Neural progenitor cell (in vitro differentiated cells): ENCODE measurements around the gene IL27RA.

ENCODE experiments used
- EZH2 ChIP-seq: fragments of 200-600 bp; sonication (generic); IDR thresholded peaks from 2 replicates; pipeline ENCODE4 v1.6.1; 2017; ENCODE audit warnings: antibody characterized with exemption, mild to moderate bottlenecking, moderate library complexity
- EZH2phosphoT487 ChIP-seq: fragments of 200-600 bp; sonication (generic); IDR thresholded peaks from 2 replicates; pipeline ENCODE4 v1.6.1; 2017; ENCODE audit warnings: antibody characterized with exemption
- TF ChIP-seq, protein P1 (sequence below): fragments of 200-600 bp; sonication (generic); IDR thresholded peaks from 2 replicates; pipeline ENCODE4 v1.5.1; 2017; ENCODE audit warnings: antibody characterized with exemption, mild to moderate bottlenecking

DNA sequence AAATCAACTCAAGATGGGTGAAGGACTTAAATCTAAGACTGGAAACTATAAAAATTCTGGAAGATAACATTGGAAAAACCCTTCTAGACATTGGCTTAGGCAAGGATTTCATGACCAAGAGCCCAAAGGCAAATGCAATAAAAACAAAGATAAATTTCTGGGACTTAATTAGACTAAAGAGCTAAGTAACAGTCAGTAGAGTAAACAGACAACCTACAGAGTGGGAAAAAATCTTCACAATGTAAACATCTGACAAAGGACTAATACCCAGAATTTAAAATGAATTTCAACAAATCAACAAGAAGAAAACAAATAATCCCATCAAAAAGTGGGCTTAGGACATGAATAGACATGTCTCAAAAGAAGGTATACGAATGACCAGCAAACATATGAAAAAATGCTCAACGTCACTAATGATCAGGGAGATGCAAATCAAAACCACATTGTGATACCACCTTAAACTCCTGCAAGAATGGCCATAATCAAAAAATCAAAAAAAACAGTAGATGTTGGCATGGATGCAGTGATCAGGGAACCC lies 19.1 kb upstream of the IL27RA start:
- TF ChIP-seq, protein P1, sequence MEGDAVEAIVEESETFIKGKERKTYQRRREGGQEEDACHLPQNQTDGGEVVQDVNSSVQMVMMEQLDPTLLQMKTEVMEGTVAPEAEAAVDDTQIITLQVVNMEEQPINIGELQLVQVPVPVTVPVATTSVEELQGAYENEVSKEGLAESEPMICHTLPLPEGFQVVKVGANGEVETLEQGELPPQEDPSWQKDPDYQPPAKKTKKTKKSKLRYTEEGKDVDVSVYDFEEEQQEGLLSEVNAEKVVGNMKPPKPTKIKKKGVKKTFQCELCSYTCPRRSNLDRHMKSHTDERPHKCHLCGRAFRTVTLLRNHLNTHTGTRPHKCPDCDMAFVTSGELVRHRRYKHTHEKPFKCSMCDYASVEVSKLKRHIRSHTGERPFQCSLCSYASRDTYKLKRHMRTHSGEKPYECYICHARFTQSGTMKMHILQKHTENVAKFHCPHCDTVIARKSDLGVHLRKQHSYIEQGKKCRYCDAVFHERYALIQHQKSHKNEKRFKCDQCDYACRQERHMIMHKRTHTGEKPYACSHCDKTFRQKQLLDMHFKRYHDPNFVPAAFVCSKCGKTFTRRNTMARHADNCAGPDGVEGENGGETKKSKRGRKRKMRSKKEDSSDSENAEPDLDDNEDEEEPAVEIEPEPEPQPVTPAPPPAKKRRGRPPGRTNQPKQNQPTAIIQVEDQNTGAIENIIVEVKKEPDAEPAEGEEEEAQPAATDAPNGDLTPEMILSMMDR, result no peak
- TF ChIP-seq EZH2 (no peak), EZH2phosphoT487 (no peak)
